Skeletal muscle satellite cell (primary cell): Measurements from ENCODE around the gene BEX3. TPM values are rescaled to one million over a fixed set of nuclear protein-coding genes. Genes with fewer than 3 reads are reported as not detected.

ENCODE experiments used
- small RNA-seq: library from RNA; depleted of rRNA; stranded (forward); fragments of <200 nt; gene quantifications from one replicate; pipeline ENCODE3, GENCODE V24; 2012

Gene BEX3

Small RNAs within 50 kb of the gene (small RNA-seq; reads per million reads assigned to genes)
- not detected for gene Z92846.1
